ENCODE measurements around the gene ZNF268.

ZNF268 gene

GRCh38 chr12:133181238-133181959 is at the start of gene ZNF268:
Gene ZNF268, plus strand, starts transcription at chr12:133181495. Its CDS starts 503 bp downstream, at chr12:133181998.
- DNase-seq (ENCODE audit: low read depth in 2 of 2): peak; percentile 79 to 84

- no peak for DNase-seq (ENCODE audit: low read depth in 2 of 2)
Measured at GRCh38 chr12:133135747-133136146, 45.5 kb upstream of the ZNF268 start.

- DNase-seq (ENCODE audit: low read depth in 2 of 2): no peak
Measured at GRCh38 chr12:133145981-133146380, 35.3 kb upstream of the ZNF268 start.

GRCh38 chr12:133156125-133156690 is 25.1 kb upstream of the ZNF268 start:
- DNase-seq (ENCODE audit: low read depth in 2 of 2): no peak

GRCh38 chr12:133165776-133166175 is 15.5 kb upstream of the ZNF268 start:
- no peak for DNase-seq (ENCODE audit: low read depth in 2 of 2)

GRCh38 chr12:133172491-133172890 is 8.8 kb upstream of the ZNF268 start:
- DNase-seq (ENCODE audit: low read depth in 2 of 2): no peak

GRCh38 chr12:133174901-133175300 is 6.4 kb upstream of the ZNF268 start:
- DNase-seq (ENCODE audit: low read depth in 2 of 2): no peak

GRCh38 chr12:133180669-133181068 is 626 bp upstream of the ZNF268 start:
- no peak for DNase-seq (ENCODE audit: low read depth in 2 of 2)

- no peak for DNase-seq (ENCODE audit: low read depth in 2 of 2)
Measured at GRCh38 chr12:133190176-133190575, 8.9 kb downstream of the ZNF268 start.

GRCh38 chr12:133192847-133193246 is 11.6 kb downstream of the ZNF268 start:
- DNase-seq (ENCODE audit: low read depth in 2 of 2): no peak

GRCh38 chr12:133201888-133202287 is 20.6 kb downstream of the ZNF268 start:
- no peak for DNase-seq (ENCODE audit: low read depth in 2 of 2)

- no peak for DNase-seq (ENCODE audit: low read depth in 2 of 2)
Measured at GRCh38 chr12:133202493-133203343, 21.4 kb downstream of the ZNF268 start.

GRCh38 chr12:133203344-133204263 is 22.3 kb downstream of the ZNF268 start:
- no peak for DNase-seq (ENCODE audit: low read depth in 2 of 2)

- DNase-seq (ENCODE audit: low read depth in 2 of 2): no peak
Measured at GRCh38 chr12:133204264-133204603, 22.9 kb downstream of the ZNF268 start.

- DNase-seq (ENCODE audit: low read depth in 2 of 2): no peak
Measured at GRCh38 chr12:133206390-133206789, 25.1 kb downstream of the ZNF268 start.

GRCh38 chr12:133215724-133216123 is 34.4 kb downstream of the ZNF268 start:
- DNase-seq (ENCODE audit: low read depth in 2 of 2): no peak

GRCh38 chr12:133217219-133217618 is 35.9 kb downstream of the ZNF268 start:
- no peak for DNase-seq (ENCODE audit: low read depth in 2 of 2)

GRCh38 chr12:133220521-133220920 is 39.2 kb downstream of the ZNF268 start:
- DNase-seq (ENCODE audit: low read depth in 2 of 2): no peak

- DNase-seq (ENCODE audit: low read depth in 2 of 2): no peak
Measured at GRCh38 chr12:133221241-133221640, 39.9 kb downstream of the ZNF268 start.

- no peak for DNase-seq (ENCODE audit: low read depth in 2 of 2)
Measured at GRCh38 chr12:133222211-133222610, 40.9 kb downstream of the ZNF268 start.

GRCh38 chr12:133225527-133225926 is 44.2 kb downstream of the ZNF268 start:
- no peak for DNase-seq (ENCODE audit: low read depth in 2 of 2)

GRCh38 chr12:133226690-133227089 is 45.4 kb downstream of the ZNF268 start:
- no peak for DNase-seq (ENCODE audit: low read depth in 2 of 2)
